HepG2 (cell line): ENCODE data around the gene THEM4.

Experiments
- ASH2L ChIP-seq: fragments of 300-600, 200-600 bp; sonication (generic); IDR thresholded peaks from 2 replicates; pipeline ENCODE4 v1.7.0; 2017; ENCODE audit warnings: low read depth, mild to moderate bottlenecking, moderate library complexity, mixed read lengths, low read length; ENCODE audit not compliant: insufficient read length
- CENPX ChIP-seq: sonication (generic); formaldehyde crosslinking; IDR thresholded peaks from 2 replicates; pipeline ENCODE4 v1.9.0; 2021; ENCODE audit warnings: mild to moderate bottlenecking, missing genetic modification reagents, moderate library complexity
- CTCF ChIP-seq: sonication (generic); formaldehyde crosslinking; IDR thresholded peaks from 2 replicates; pipeline ENCODE4 v1.5.0; 2020; ENCODE audit warnings: mild to moderate bottlenecking, missing genetic modification reagents, moderate library complexity
- DBP ChIP-seq: sonication (generic); formaldehyde crosslinking; IDR thresholded peaks from 2 replicates; pipeline ENCODE4 v1.4.0; 2020; ENCODE audit warnings: missing genetic modification reagents; ENCODE audit errors: not compliant biosample characterization
- FOSL2 ChIP-seq: sonication (generic); formaldehyde crosslinking; IDR thresholded peaks from 2 replicates; pipeline ENCODE4 v1.4.0; 2020; ENCODE audit warnings: missing genetic modification reagents
- HMG20B ChIP-seq: conservative IDR thresholded peaks from 2 replicates; pipeline ENCODE4 v1.6.1; 2016; ENCODE audit warnings: missing genetic modification reagents, missing compliant biosample characterization
- MAX ChIP-seq: IDR thresholded peaks from 2 replicates; pipeline ENCODE4 v1.6.1; 2012; ENCODE audit warnings: inconsistent platforms
- PRDM10 ChIP-seq: sonication (generic); formaldehyde crosslinking; IDR thresholded peaks from 2 replicates; pipeline ENCODE4 v1.4.0; 2020; ENCODE audit warnings: low read depth, missing genetic modification reagents
- ZNF740 ChIP-seq: sonication (generic); formaldehyde crosslinking; IDR thresholded peaks from 2 replicates; pipeline ENCODE4 v1.4.0; 2020; ENCODE audit warnings: missing genetic modification reagents
- ZNF780A ChIP-seq: sonication (generic); formaldehyde crosslinking; IDR thresholded peaks from 2 replicates; pipeline ENCODE4 v1.8.0; 2022; ENCODE audit warnings: mild to moderate bottlenecking, missing genetic modification reagents, moderate library complexity
- ZNF781 ChIP-seq: sonication (generic); formaldehyde crosslinking; IDR thresholded peaks from 2 replicates; pipeline ENCODE4 v1.5.1; 2020; ENCODE audit warnings: borderline replicate concordance, mild to moderate bottlenecking, missing genetic modification reagents; ENCODE audit errors: not compliant biosample characterization
- ZSCAN20 ChIP-seq: sonication (generic); formaldehyde crosslinking; IDR thresholded peaks from 2 replicates; pipeline ENCODE4 v1.4.0; 2020; ENCODE audit warnings: missing genetic modification reagents, mild to moderate bottlenecking, borderline replicate concordance
- ZSCAN25 ChIP-seq: sonication (generic); formaldehyde crosslinking; IDR thresholded peaks from 2 replicates; pipeline ENCODE4 v1.8.0; 2022; ENCODE audit warnings: mild to moderate bottlenecking, missing genetic modification reagents

GRCh38 chr1:151920149-151920548 is 10.8 kb upstream of the THEM4 start:
- TF ChIP-seq FOSL2 (CRISPR knock-in tag) (no peak), MAX (no peak), CENPX (CRISPR knock-in tag) (no peak), CTCF (CRISPR knock-in tag) (no peak), ZSCAN20 (CRISPR knock-in tag) (no peak), ZNF740 (no peak), HMG20B (CRISPR knock-in tag) (no peak), DBP (no peak), PRDM10 (CRISPR knock-in tag) (no peak), ZSCAN25 (CRISPR knock-in tag) (no peak), ASH2L (no peak), ZNF780A (CRISPR knock-in tag) (no peak), ZNF781 (CRISPR knock-in tag) (no peak)
